ENCODE results near the gene UPK3A. TPM values are rescaled to one million over a fixed set of nuclear protein-coding genes. Genes with fewer than 3 reads are reported as not detected.

UPK3A gene
- total and polyA plus RNA-seq, 2 of the 13 experiments (the other 11 are each of a cell fraction or from before 2014, with no cell fraction given): 10.5 to 13.8 TPM

DNA sequence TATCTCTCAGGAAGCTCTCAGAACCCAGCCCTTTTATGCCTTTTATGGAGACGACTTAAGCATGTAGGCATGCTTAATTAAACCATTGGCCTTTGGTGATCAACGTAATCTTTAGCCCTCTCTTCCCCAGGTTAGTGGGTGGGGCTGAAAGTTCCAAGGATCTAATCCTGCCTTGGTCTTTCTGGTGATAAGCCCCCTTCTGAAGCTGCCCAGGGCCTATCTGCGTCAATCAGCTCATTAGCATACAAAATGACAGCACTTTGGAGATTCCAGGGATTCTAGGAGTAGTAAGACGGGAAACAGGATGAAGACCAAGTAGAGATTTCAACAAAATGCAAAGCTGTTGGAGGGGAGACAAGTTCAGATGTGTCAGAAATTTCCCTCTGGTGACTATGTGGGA is 28.1 kb downstream of the UPK3A start:
- DNase-seq (ENCODE audit: low spot score): no peak
- FAIRE-seq: no peak
- no peak overlapping the region for H3K27ac ChIP-seq (ENCODE audit: extremely low read length, insufficient read depth, low read length)
- no peak overlapping the region for H3K4me2 ChIP-seq (ENCODE audit: low read depth, low read length)
- ChIA-PET POLR2A (interaction anchor here (6.7 kb wide), 1 partner anchor 39 kb away, joined by 56 read pairs; no protein-coding TSS in a partner anchor), CTCF (ENCODE audit: low intra/inter-chr PET ratio, low total read pairs) (no interaction called here)
- peaks cover 27% of the 10 kb centered on the region for H4K20me1 ChIP-seq (ENCODE audit: insufficient read depth, low read length)
- BruUV-seq (replicated peaks): no TSS peak
- 94% methylated on average over 4 of the region's 4 CpGs for WGBS (ENCODE audit: low lambda C conversion rate)
- H3K4me1 ChIP-seq (ENCODE audit: insufficient read depth, low read length): peaks cover 85% of the 10 kb centered on the region
- H3K79me2 ChIP-seq (ENCODE audit: insufficient read depth, low read length): peaks cover 77% of the 10 kb centered on the region
- intact Hi-C loops (cut with micrococcal nuclease; ENCODE audit: unreplicated experiment) (no loop called here), in situ Hi-C loops (cut with HindIII; ENCODE audit: extremely low pct_ligation_motif_present, low pct_unique_long_range_greater_than_20kb) (no loop called here)
- peaks cover 2 to 10% of the 10 kb centered on the region in 2 experiments; a peak in 1 of 5 replicates for H3K36me3 ChIP-seq (replicated peaks in 1 of 2; ENCODE audit: control insufficient read depth in 1 of 2, insufficient read depth in 2 of 2, low read length in 2 of 2)
- no peak overlapping the region for H2AFZ ChIP-seq (ENCODE audit: low read length)
- no peak for TF ChIP-seq KDM2A (CRISPR knock-in tag; IDR thresholded peaks at IDR 0.05; ENCODE audit: borderline replicate concordance, low read depth)
- no peak for TF ChIP-seq ZNF326 (CRISPR knock-in tag; IDR thresholded peaks at IDR 0.05; ENCODE audit: borderline replicate concordance)
- TF ChIP-seq ZNF17 (CRISPR knock-in tag; IDR thresholded peaks at IDR 0.05): no peak
- TF ChIP-seq ZNF207 (IDR thresholded peaks at IDR 0.05; ENCODE audit: borderline replicate concordance): no peak
- no peak for TF ChIP-seq SALL1 (CRISPR knock-in tag; IDR thresholded peaks at IDR 0.05)
- no peak for TF ChIP-seq FOSL2 (CRISPR knock-in tag; IDR thresholded peaks at IDR 0.05)
- TF ChIP-seq THAP11 (CRISPR knock-in tag; IDR thresholded peaks at IDR 0.05): no peak
- TF ChIP-seq STAT6 (CRISPR knock-in tag; IDR thresholded peaks at IDR 0.05; ENCODE audit: borderline replicate concordance): no peak
- TF ChIP-seq CCAR2 (optimal IDR thresholded peaks at IDR 0.05; ENCODE audit: low read depth, low read length): no peak
- TF ChIP-seq, protein P1, sequence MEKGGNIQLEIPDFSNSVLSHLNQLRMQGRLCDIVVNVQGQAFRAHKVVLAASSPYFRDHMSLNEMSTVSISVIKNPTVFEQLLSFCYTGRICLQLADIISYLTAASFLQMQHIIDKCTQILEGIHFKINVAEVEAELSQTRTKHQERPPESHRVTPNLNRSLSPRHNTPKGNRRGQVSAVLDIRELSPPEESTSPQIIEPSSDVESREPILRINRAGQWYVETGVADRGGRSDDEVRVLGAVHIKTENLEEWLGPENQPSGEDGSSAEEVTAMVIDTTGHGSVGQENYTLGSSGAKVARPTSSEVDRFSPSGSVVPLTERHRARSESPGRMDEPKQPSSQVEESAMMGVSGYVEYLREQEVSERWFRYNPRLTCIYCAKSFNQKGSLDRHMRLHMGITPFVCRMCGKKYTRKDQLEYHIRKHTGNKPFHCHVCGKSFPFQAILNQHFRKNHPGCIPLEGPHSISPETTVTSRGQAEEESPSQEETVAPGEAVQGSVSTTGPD (CRISPR knock-in tag; IDR thresholded peaks at IDR 0.05): no peak
- TF ChIP-seq, protein P2, sequence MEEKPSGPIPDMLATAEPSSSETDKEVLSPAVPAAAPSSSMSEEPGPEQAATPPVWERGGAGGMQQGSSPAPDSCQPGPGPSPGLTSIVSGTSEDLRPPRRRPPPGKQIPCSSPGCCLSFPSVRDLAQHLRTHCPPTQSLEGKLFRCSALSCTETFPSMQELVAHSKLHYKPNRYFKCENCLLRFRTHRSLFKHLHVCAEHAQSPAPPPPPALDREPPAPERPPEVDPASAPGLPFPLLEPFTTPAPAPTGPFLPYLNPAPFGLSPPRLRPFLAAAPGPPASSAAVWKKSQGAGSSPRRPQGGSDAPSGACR (CRISPR knock-in tag; IDR thresholded peaks at IDR 0.05): no peak
- no peak for TF ChIP-seq ZNF34 (CRISPR knock-in tag; IDR thresholded peaks at IDR 0.05; ENCODE audit: borderline replicate concordance)
- TF ChIP-seq, protein P3, sequence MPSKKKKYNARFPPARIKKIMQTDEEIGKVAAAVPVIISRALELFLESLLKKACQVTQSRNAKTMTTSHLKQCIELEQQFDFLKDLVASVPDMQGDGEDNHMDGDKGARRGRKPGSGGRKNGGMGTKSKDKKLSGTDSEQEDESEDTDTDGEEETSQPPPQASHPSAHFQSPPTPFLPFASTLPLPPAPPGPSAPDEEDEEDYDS (CRISPR knock-in tag; IDR thresholded peaks at IDR 0.05): no peak
- TF ChIP-seq ZNF878 (CRISPR knock-in tag; IDR thresholded peaks at IDR 0.05): no peak
- no peak for TF ChIP-seq ZNF253 (CRISPR knock-in tag; IDR thresholded peaks at IDR 0.05; ENCODE audit: borderline replicate concordance)
- no peak for TF ChIP-seq CBX5 (CRISPR knock-in tag; IDR thresholded peaks at IDR 0.05; ENCODE audit: borderline replicate concordance)
- H3K4me3 ChIP-seq (replicated peaks in 1 of 3; ENCODE audit: insufficient read depth in 1 of 3, low read depth in 2 of 3, low read length in 3 of 3): no peak overlapping the region
- H3K9ac ChIP-seq (ENCODE audit: insufficient read depth, low read depth, low read length): no peak overlapping the region
- H3K27me3 ChIP-seq (ENCODE audit: control insufficient read depth in 1 of 2, insufficient read depth in 2 of 2, low read length in 2 of 2): no peaks in the 10 kb centered on the region
- ATAC-seq: no peak
- no peaks in the 10 kb centered on the region for H3K9me3 ChIP-seq (ENCODE audit: low read length)
